NT2/D1 (cell line): ENCODE data around the gene COG4.
"Not testable (repeated sequence)": the region's sequence is repeated elsewhere in the genome, so short reads cannot be mapped to it uniquely, and the experiment has no call there.

Source experiments
- DNase-seq: peaks from one replicate; pipeline ENCODE4 v3.0.0-alpha.2; 2011; ENCODE audit warnings: low read depth, low spot score
- H3K27me3 ChIP-seq: 2 replicates; pipeline ENCODE4 v1.6.0; 2011; ENCODE audit warnings: mild to moderate bottlenecking; ENCODE audit not compliant: insufficient read length, insufficient read depth
- H3K36me3 ChIP-seq: 2 replicates; pipeline ENCODE4 v1.6.1; 2011; ENCODE audit warnings: mild to moderate bottlenecking, low read length, mixed read lengths; ENCODE audit not compliant: insufficient read depth, insufficient read length
- H3K4me1 ChIP-seq: 2 replicates; pipeline ENCODE4 v1.5.1; 2011; ENCODE audit not compliant: insufficient read depth, insufficient read length
- H3K4me3 ChIP-seq: 2 replicates; pipeline ENCODE4 v1.5.1; 2011; ENCODE audit warnings: low read depth; ENCODE audit not compliant: insufficient read length
- H3K9ac ChIP-seq: 2 replicates; pipeline ENCODE4 v1.6.0; 2011; ENCODE audit warnings: low read depth; ENCODE audit not compliant: insufficient read length
- H3K9me3 ChIP-seq: 2 replicates; pipeline ENCODE4 v1.5.1; 2011; ENCODE audit warnings: mild to moderate bottlenecking, low read length; ENCODE audit not compliant: insufficient read depth
- SUZ12 ChIP-seq: IDR thresholded peaks from 2 replicates; pipeline ENCODE4 v1.6.1; 2011; ENCODE audit not compliant: insufficient read length, insufficient read depth; ENCODE audit errors: extremely low read depth
- YY1 ChIP-seq: IDR thresholded peaks from 2 replicates; pipeline ENCODE4 v1.6.1; 2011; ENCODE audit not compliant: insufficient read length, insufficient read depth
- ZNF274 ChIP-seq: IDR thresholded peaks from 2 replicates; pipeline ENCODE4 v1.6.1; 2011; ENCODE audit warnings: mild to moderate bottlenecking, low read depth, low read length

COG4 gene

DNA sequence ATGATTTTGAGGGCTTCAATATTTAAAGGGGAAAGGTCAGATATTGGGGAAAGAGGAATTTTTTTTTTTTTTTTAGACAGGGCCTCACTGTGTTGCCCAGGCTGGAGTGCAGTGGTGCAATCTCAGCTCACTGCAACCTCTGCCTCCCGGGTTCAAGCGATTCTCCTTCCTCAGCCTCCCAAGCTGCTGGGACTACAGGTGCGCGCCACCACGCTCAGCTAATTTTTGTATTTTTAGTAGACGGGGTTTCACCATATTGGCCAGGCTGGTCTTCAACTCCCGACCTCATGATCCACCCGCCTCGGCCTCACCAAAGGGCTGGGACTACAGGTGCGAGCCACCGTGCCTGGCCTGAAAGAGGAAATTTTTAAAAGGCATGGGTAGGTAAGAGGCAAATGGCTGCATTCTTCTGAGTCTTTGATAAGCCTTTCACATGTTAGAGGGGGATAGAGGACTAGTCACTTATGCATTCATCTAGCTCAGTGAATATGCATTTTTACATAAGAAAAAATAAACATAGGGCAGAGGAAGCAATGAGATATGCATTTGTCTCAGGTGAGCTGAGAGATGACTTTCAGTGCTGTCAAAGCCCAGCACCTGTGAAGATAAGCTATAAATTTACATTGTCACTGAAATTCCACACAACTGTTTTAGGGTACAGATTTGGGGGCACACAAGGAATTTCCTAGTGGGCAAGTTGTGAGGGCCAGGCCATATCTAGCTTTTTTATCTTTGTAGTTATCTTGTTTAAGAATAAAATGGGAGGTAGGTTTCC lies 70.0 kb downstream of the COG4 start:
- Histone ChIP-seq H3K36me3 (no peaks in the 10 kb centered on the region), H3K9ac (peak overlapping the region; percentile 96), H3K4me1 (no peaks in the 10 kb centered on the region), H3K27me3 (no peaks in the 10 kb centered on the region), H3K9me3 (peaks cover 5% of the 10 kb centered on the region; the same call in 1 of the 2 replicates), H3K4me3 (peak overlapping the region; percentile 88)
- no peak for TF ChIP-seq SUZ12
- TF ChIP-seq YY1, result no peak
- no peak for TF ChIP-seq ZNF274
- DNase-seq, result no peak

DNA sequence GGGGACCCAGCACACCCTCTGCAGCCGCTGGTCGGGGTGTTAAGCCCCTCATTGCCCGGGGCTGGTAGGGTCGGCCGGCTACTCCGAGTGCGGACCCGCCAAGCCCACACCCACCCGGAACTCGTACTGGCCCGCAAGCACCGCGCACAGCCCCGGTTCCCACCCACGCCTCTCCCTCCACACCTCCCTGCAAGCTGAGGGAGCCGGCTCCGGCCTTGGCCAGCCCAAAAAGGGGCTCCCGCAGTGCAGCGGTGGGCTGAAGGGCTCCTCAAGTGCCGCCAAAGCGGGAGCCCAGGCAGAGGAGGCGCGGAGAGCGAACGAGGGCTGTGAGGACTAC lies 72.4 kb downstream of the COG4 start:
- H3K9me3 ChIP-seq, H3K4me1 ChIP-seq, H3K27me3 ChIP-seq, H3K36me3 ChIP-seq, DNase-seq, H3K9ac ChIP-seq, H3K4me3 ChIP-seq: not testable (repeated sequence)

DNA sequence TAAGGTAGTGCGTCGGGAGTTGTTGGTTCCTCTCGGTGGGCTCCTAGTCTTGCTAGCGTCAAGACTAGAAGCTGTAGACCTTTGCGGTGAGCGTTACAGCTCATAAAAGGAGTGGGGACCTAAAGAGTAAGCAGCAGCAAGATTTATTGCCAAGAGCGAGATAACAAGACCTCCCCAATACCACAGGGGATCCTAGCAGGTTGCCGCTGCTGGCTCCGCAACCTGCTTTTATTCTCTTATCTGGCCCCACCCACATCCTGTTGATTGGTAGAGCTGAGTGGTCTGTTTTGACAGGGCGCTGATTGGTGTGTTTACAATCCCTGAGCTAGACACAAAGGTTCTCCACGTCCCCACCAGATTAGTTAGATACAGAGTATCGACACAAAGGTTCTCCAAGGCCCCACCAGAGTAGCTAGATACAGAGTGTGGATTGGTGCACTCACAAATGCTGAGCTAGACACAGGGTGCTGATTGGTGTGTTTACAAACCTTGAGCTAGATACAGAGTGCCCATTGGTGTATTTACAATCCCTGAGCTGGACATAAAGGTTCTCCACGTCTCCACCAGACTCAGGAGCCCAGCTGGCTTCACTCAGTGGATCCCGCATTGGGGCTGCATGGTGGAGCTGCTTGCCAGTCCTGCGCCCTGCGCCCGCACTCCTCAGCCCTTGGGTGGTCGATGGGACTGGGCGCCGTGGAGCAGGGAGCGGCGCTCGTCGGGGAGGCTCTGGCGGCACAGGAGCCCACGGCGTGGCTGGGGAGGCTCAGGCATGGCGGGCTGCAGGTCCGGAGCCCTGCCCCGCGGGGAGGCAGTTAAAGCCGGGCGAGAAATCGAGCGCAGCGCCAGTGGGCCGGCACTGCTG lies 73.0 kb downstream of the COG4 start:
- not testable (repeated sequence) for H3K27me3 ChIP-seq, H3K36me3 ChIP-seq, H3K4me1 ChIP-seq, H3K9me3 ChIP-seq, DNase-seq, H3K9ac ChIP-seq, H3K4me3 ChIP-seq

DNA sequence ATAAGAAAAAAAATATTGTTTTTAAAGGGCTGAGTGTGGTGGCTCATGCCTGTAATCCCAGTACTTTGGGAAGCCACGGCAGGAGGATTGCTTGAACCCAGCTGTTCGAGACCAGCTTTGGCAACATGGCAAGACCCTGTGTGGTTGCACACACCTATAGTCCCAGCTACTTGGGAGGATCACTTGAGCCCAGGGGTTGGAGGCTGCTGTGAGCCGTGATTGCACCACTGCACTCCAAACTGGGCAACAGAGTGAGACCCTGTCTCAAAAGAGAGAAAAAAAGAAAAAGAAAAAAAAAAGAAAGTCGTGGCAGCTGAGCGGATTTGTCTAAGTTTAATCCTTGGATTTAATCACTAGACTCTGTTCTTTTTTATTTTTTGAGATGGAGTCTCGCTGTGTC lies 75.3 kb downstream of the COG4 start:
- H3K27me3 ChIP-seq, result no peaks in the 10 kb centered on the region
- no peak for TF ChIP-seq YY1
- no peak for TF ChIP-seq ZNF274
- no peak for DNase-seq
- H3K9me3 ChIP-seq, result peaks cover 5% of the 10 kb centered on the region; the same call in 1 of the 2 replicates
- H3K9ac ChIP-seq, result no peak overlapping the region
- H3K4me1 ChIP-seq, result no peaks in the 10 kb centered on the region
- H3K4me3 ChIP-seq, result no peak overlapping the region
- H3K36me3 ChIP-seq, result no peaks in the 10 kb centered on the region

DNA sequence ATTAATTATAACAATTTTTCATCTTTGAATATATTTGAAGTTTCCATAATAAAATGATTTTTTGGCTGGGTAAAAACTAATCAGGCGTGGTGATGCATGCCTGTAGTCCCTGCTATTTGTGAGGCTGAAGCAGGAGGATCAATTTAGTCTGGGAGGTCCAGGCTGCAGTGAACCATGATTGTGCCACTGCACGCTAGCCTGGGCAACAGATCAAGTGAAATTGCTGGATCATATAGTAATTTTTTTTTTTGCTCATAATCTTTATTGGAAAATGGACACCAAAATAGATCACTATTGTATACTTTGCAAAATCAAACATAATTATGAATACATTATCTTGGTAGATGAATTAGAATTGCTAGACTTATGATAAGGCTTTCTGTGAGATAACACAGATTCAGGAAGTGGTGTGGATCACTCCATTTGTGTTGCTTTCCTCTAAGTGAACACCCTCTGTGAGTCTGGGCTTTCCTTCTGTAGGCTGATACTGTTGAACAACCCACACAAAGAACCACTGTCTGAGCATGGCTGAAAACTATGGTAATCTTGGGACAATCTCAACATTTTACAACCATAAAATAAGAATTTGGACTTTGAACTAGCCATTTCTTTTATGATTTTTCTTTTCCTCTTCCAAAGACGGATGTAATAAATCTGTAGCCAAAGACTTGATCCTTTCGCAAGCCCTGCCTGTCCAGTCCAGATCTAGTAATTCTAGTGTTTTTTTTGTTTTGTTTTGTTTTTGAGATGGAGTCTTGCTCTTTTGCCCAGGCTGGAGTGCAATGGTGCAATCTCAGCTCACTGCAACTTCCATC lies 78.9 kb downstream of the COG4 start:
- TF ChIP-seq YY1 (no peak), SUZ12 (no peak), ZNF274 (no peak)
- H3K4me3 ChIP-seq, result no peak overlapping the region
- H3K27me3 ChIP-seq, result no peaks in the 10 kb centered on the region
- no peak for DNase-seq
- H3K4me1 ChIP-seq, result no peaks in the 10 kb centered on the region
- H3K36me3 ChIP-seq, result no peaks in the 10 kb centered on the region
- no peak overlapping the region for H3K9ac ChIP-seq
- no peaks in the 10 kb centered on the region for H3K9me3 ChIP-seq

DNA sequence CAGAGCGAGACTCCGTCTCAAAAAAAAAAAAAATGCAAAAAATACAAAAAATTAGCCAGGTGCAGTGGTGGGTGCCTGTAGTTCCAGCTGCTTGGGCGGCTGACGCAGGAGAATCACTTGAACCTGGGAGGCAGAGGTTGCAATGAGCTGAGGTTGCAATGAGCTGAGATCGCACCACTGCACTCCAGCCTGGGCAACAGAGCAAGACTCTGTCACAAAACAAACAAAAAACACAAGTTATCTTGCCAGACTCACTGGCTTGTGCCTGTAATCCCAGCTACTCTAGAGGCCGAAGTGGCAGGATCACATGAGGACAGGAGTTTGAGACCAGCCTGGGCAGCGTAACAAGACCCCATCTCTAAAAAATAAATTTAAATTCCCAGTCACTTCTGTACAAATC lies 81.0 kb downstream of the COG4 start:
- no peak overlapping the region for H3K9ac ChIP-seq
- no peak overlapping the region for H3K4me3 ChIP-seq
- TF ChIP-seq ZNF274, result no peak
- no peak for TF ChIP-seq YY1
- no peak for TF ChIP-seq SUZ12
- DNase-seq, result no peak
- H3K4me1 ChIP-seq, result no peaks in the 10 kb centered on the region
- H3K36me3 ChIP-seq, result no peaks in the 10 kb centered on the region
- no peaks in the 10 kb centered on the region for H3K27me3 ChIP-seq
- no peaks in the 10 kb centered on the region for H3K9me3 ChIP-seq

DNA sequence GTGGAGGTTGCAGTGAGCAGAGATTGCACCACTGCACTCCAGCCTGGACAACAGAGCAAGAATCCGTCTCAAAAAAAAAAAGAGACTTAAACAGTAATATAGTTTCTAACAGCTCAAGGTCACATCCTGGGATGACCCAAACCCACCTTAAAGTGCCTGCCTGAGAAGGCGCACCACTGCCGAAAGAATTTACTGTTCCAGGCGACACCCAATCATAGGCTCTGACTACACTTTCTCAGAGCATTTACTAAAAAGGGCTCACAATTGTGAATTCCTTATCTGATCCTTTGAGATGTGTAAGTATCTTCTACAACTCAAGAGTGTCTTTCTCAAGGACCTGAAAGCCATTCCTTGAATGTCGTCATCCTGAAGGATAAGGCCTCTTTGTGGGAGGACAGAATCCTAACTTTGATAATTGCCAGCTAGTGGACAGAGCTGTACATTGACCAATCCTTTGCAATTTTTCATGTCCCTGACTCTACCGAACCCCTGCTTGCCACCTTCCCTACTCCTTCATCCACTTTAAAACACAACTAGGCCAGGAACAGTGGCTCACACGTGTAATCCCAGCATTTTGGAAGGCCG lies 81.9 kb downstream of the COG4 start:
- TF ChIP-seq SUZ12, result no peak
- no peak for TF ChIP-seq ZNF274
- no peak for TF ChIP-seq YY1
- Histone ChIP-seq H3K9ac (no peak overlapping the region), H3K4me3 (no peak overlapping the region), H3K4me1 (no peaks in the 10 kb centered on the region), H3K36me3 (no peaks in the 10 kb centered on the region), H3K27me3 (no peaks in the 10 kb centered on the region), H3K9me3 (no peaks in the 10 kb centered on the region)
- DNase-seq, result no peak
